A549 (cell line): Measurements from ENCODE around the gene SF3A1. TPM values are rescaled to one million over a fixed set of nuclear protein-coding genes. Genes with fewer than 3 reads are reported as not detected.

Source experiments
- ATAC-seq, 2 experiments: fragments of 200-7000 bp in 1 of 2; fragments of >200 bp in 1 of 2; cut with Nextera tagmentation in 1 of 2; cut with Tn5 transposase in 1 of 2; 3 replicates each; pipeline versions ENCODE4 v1.8.0 to v1.9.1; 2018 to 2020; ENCODE audit warnings: mild to moderate bottlenecking in 1 of 2, moderate library complexity in 1 of 2
- CTCF ChIA-PET: fragments of 300-600 bp; sonication (Branson Sonifier 250); formaldehyde crosslinking; extraction: SDS; loops from one replicate; lab custom pipeline; 2021; ENCODE audit warnings: antibody characterized with exemption, inconsistent platforms; lab: Yijun Ruan, JAX
- POLR2A ChIA-PET: fragments of 350-600 bp; formaldehyde crosslinking; extraction: SDS; loops from one replicate; lab custom pipeline; 2021; ENCODE audit warnings: antibody characterized with exemption, inconsistent platforms; lab: Yijun Ruan, JAX
- DNase-seq, 2 experiments: peaks; one replicate each; pipeline versions ENCODE4 v3.0.0 to v3.0.0-alpha.2; 2011 to 2016; ENCODE audit warnings: low read depth in 1 of 2, low spot score in 1 of 2
- FAIRE-seq: peaks from 2 replicates; lab custom pipeline; 2011; peaks lifted over from hg19 to GRCh38; lab: Jason Lieb, UNC
- H3K27ac ChIP-seq, 2 experiments: fragments of >200 bp; sonication (Bioruptor Twin); formaldehyde crosslinking; 3 replicates each; pipeline ENCODE4 v1.5.1; 2016 to 2017
- H3K4me1 ChIP-seq: fragments of >200 bp; sonication (Bioruptor Twin); formaldehyde crosslinking; 3 replicates; pipeline ENCODE4 v1.6.1; 2016
- H3K4me2 ChIP-seq: fragments of >200 bp; sonication (Bioruptor Twin); formaldehyde crosslinking; 3 replicates; pipeline ENCODE4 v1.6.1; 2016
- H3K4me3 ChIP-seq: fragments of >200 bp; sonication (Bioruptor Twin); formaldehyde crosslinking; 3 replicates; pipeline ENCODE4 v1.5.1; 2016
- H3K9me3 ChIP-seq: fragments of >200 bp; sonication (Bioruptor Twin); formaldehyde crosslinking; 3 replicates; pipeline ENCODE4 v1.6.1; 2016
- CHD4 ChIP-seq: fragments of 200-600 bp; sonication (generic); IDR thresholded peaks from 2 replicates; pipeline ENCODE4 v1.6.1; 2016; ENCODE audit warnings: antibody characterized with exemption, mild to moderate bottlenecking, borderline replicate concordance
- CTCF ChIP-seq: fragments of >200 bp; sonication (Bioruptor Twin); formaldehyde crosslinking; IDR thresholded peaks from 3 replicates; pipeline ENCODE4 v1.5.1; 2016
- E2F6 ChIP-seq: IDR thresholded peaks from 2 replicates; pipeline ENCODE4 v1.6.1; 2012; ENCODE audit warnings: low read depth, borderline replicate concordance
- EP300 ChIP-seq, 2 experiments: fragments of >200 bp; sonication (Bioruptor Twin); formaldehyde crosslinking; IDR thresholded peaks; 2 replicates in 1 of 2; 3 replicates in 1 of 2; pipeline ENCODE4 v1.6.1; 2016 to 2017
- FOSB ChIP-seq: fragments of 250-450 bp; sonication (Bioruptor Pico); IDR thresholded peaks from 2 replicates; pipeline ENCODE4 v1.5.0; 2020; ENCODE audit warnings: mild to moderate bottlenecking, moderate library complexity
- FOSL2 ChIP-seq, 2 experiments: fragments of 450-650 bp in 1 of 2; fragments of >200 bp in 1 of 2; sonication (Bioruptor Twin) in 1 of 2; formaldehyde crosslinking; IDR thresholded peaks; 2 replicates each; pipeline versions ENCODE4 v1.5.0 to v1.6.1; 2016 to 2020; ENCODE audit warnings: mild to moderate bottlenecking in 1 of 2, moderate library complexity in 1 of 2
- HES2 ChIP-seq: fragments of >200 bp; sonication (Bioruptor Twin); formaldehyde crosslinking; IDR thresholded peaks from 2 replicates; pipeline ENCODE4 v1.6.1; 2016
- HMGXB4 ChIP-seq: fragments of 250-450 bp; sonication (Bioruptor Pico); IDR thresholded peaks from 2 replicates; pipeline ENCODE4 v1.5.0; 2021; ENCODE audit warnings: mild to moderate bottlenecking, moderate library complexity, borderline replicate concordance
- HOXB13 ChIP-seq: fragments of 250-450 bp; sonication (Bioruptor Pico); IDR thresholded peaks from 2 replicates; pipeline ENCODE4 v1.5.0; 2020; ENCODE audit warnings: low read depth, mild to moderate bottlenecking, moderate library complexity
- HOXB5 ChIP-seq: fragments of 250-450 bp; sonication (Bioruptor Pico); IDR thresholded peaks from 2 replicates; pipeline ENCODE4 v1.5.0; 2020; ENCODE audit warnings: mild to moderate bottlenecking, moderate library complexity
- JUN ChIP-seq, 2 experiments: fragments of >200 bp; sonication (Bioruptor Twin); formaldehyde crosslinking; IDR thresholded peaks; 2 replicates in 1 of 2; 3 replicates in 1 of 2; pipeline ENCODE4 v1.6.1; 2016 to 2017
- JUNB ChIP-seq: fragments of >200 bp; sonication (Bioruptor Twin); formaldehyde crosslinking; IDR thresholded peaks from 2 replicates; pipeline ENCODE4 v1.6.1; 2016
- KDM1A ChIP-seq: fragments of 200-600 bp; sonication (generic); IDR thresholded peaks from 2 replicates; pipeline ENCODE4 v1.6.1; 2016; ENCODE audit warnings: low read depth, mild to moderate bottlenecking
- MYC ChIP-seq: IDR thresholded peaks from 2 replicates; pipeline ENCODE4 v1.6.1; 2012; ENCODE audit warnings: mild to moderate bottlenecking, inconsistent platforms, low read length, improper control_type of control experiment, borderline replicate concordance
- NFE2L2 ChIP-seq: fragments of 150-350 bp; conservative IDR thresholded peaks from 2 replicates; pipeline ENCODE4 v1.6.1; 2014; ENCODE audit warnings: low read length
- NPAS2 ChIP-seq: fragments of 250-450 bp; sonication (Bioruptor Pico); IDR thresholded peaks from 2 replicates; pipeline ENCODE4 v1.8.0; 2022; ENCODE audit warnings: mild to moderate bottlenecking, moderate library complexity, borderline replicate concordance
- PBX3 ChIP-seq: IDR thresholded peaks from 2 replicates; pipeline ENCODE4 v1.6.1; 2012
- POLR2AphosphoS2 ChIP-seq: conservative IDR thresholded peaks from 2 replicates; pipeline ENCODE4 v1.6.1; 2012; ENCODE audit warnings: low read length, improper control_type of control experiment, inconsistent platforms
- RAD21 ChIP-seq, 2 experiments: fragments of >200 bp in 1 of 2; sonication (Bioruptor Twin) in 1 of 2; formaldehyde crosslinking in 1 of 2; IDR thresholded peaks in 1 of 2; conservative IDR thresholded peaks in 1 of 2; 2 replicates in 1 of 2; 3 replicates in 1 of 2; pipeline ENCODE4 v1.6.1; 2012 to 2018; ENCODE audit warnings: inconsistent platforms in 1 of 2
- RCOR1 ChIP-seq: fragments of 150-350 bp; IDR thresholded peaks from 2 replicates; pipeline ENCODE4 v1.6.1; 2014; ENCODE audit warnings: antibody characterized with exemption, low read length, low read depth
- SMC3 ChIP-seq: fragments of >200 bp; sonication (Bioruptor Twin); formaldehyde crosslinking; IDR thresholded peaks from 3 replicates; pipeline ENCODE4 v1.6.1; 2018; ENCODE audit warnings: inconsistent platforms
- TFCP2L1 ChIP-seq: fragments of 250-450 bp; sonication (Bioruptor Pico); IDR thresholded peaks from 2 replicates; pipeline ENCODE4 v1.5.0; 2021; ENCODE audit warnings: mild to moderate bottlenecking
- WGBS: methylation state at CpG from one replicate; pipeline ENCODE4 v1.1.6; 2017; ENCODE audit errors: missing lambda C conversion rate; 5-methylcytosine and 5-hydroxymethylcytosine counted together
- polyA plus RNA-seq, 4 experiments: library from polyadenylated mRNA; depleted of rRNA in 3 of 4; stranded (reverse); fragments of >200 nt; fragmentation: RNase III in 1 of 4; extraction: RNeasy Plus Mini Kit Qiagen cat#74134 plus additional on column Dnase treatment in 1 of 4; gene quantifications; 2 replicates in 3 of 4; 3 replicates in 1 of 4; pipeline ENCODE4 v1.2.3, GENCODE V29; 2011 to 2017

Gene SF3A1
- polyA plus RNA-seq, 2 of the 4 experiments (the other 2 are of a cell fraction) = 47.0 to 57.9 TPM

- DNase-seq (no peak), ATAC-seq (no peak; a peak in 1 of 6 replicates), FAIRE-seq (no peak)
- POLR2A ChIA-PET = no interaction called here
- CTCF ChIA-PET = interaction anchor here (3.5 kb wide), 1 partner anchor 10 kb away, joined by 12 read pairs; no protein-coding TSS in a partner anchor
- 90% methylated on average over 5 of the region's 9 CpGs for WGBS
- no peak for TF ChIP-seq PBX3
- H3K27ac ChIP-seq = no peak overlapping the region
- no peak overlapping the region for H3K4me2 ChIP-seq
- no peak overlapping the region for H3K4me3 ChIP-seq
- H3K4me1 ChIP-seq = no peaks in the 10 kb centered on the region; the same call in 2 of the 3 replicates
- no peaks in the 10 kb centered on the region for H3K9me3 ChIP-seq
Measured at GRCh38 chr22:30297991-30298701, 58.5 kb downstream of the SF3A1 start.

- ChIA-PET CTCF (interaction anchor here (3.5 kb wide), 1 partner anchor 10 kb away, joined by 12 read pairs; no protein-coding TSS in a partner anchor), POLR2A (no interaction called here)
- H3K27ac ChIP-seq = no peak overlapping the region
Measured at GRCh38 chr22:30297276-30297990, 59.3 kb downstream of the SF3A1 start.

GRCh38 chr22:30296833-30297232 is 59.9 kb downstream of the SF3A1 start:
- no peaks in the 10 kb centered on the region for H3K4me1 ChIP-seq
- FAIRE-seq = no peak
- WGBS = 89% methylated on average over 3 of the region's 3 CpGs
- TF ChIP-seq E2F6 (no peak), KDM1A (no peak), CHD4 (no peak), RAD21 (conservative IDR thresholded peaks at IDR 0.05 in 1 of 2, IDR thresholded peaks at IDR 0.05 in 1 of 2) (no peak), JUN (IDR thresholded peaks at IDR 0.05) (no peak), HES2 (no peak), EP300 (IDR thresholded peaks at IDR 0.05) (no peak), SMC3 (no peak), PBX3 (no peak)

More at GRCh38 chr22:30297276-30297990, 59.3 kb downstream of the SF3A1 start:
- no peak for TF ChIP-seq TFCP2L1
- no peak for TF ChIP-seq HMGXB4 (CRISPR knock-in tag)
- no peak for TF ChIP-seq JUN (IDR thresholded peaks at IDR 0.05)
- no peak for TF ChIP-seq MYC
- TF ChIP-seq CTCF = no peak
- no peak for TF ChIP-seq EP300 (IDR thresholded peaks at IDR 0.05)
- TF ChIP-seq RAD21 (conservative IDR thresholded peaks at IDR 0.05 in 1 of 2, IDR thresholded peaks at IDR 0.05 in 1 of 2) = no peak
- TF ChIP-seq POLR2AphosphoS2 = no peak
- no peak for TF ChIP-seq HOXB5 (CRISPR knock-in tag)
- no peak for TF ChIP-seq FOSL2 (IDR thresholded peaks at IDR 0.05)
- no peak for TF ChIP-seq FOSL2 (CRISPR knock-in tag; IDR thresholded peaks at IDR 0.05)
- TF ChIP-seq HOXB13 (CRISPR knock-in tag) = no peak
- TF ChIP-seq FOSB = no peak
- no peak for TF ChIP-seq NPAS2 (CRISPR knock-in tag)
- no peak for TF ChIP-seq NFE2L2
- TF ChIP-seq RCOR1 = no peak
- TF ChIP-seq JUNB = no peak
- 92% methylated on average over 11 of the region's 11 CpGs for WGBS
- H3K4me2 ChIP-seq = no peak overlapping the region
- H3K4me1 ChIP-seq = no peaks in the 10 kb centered on the region; the same call in 2 of the 3 replicates
- FAIRE-seq (no peak), ATAC-seq (no peak), DNase-seq (no peak)
- no peak overlapping the region for H3K4me3 ChIP-seq
- H3K9me3 ChIP-seq = no peaks in the 10 kb centered on the region

More at GRCh38 chr22:30296833-30297232, 59.9 kb downstream of the SF3A1 start:
- Histone ChIP-seq H3K4me2 (no peak overlapping the region), H3K4me3 (no peak overlapping the region), H3K27ac (no peak overlapping the region), H3K9me3 (no peaks in the 10 kb centered on the region)
- ATAC-seq = no peak
- ChIA-PET CTCF (interaction anchor here (1.5 to 3.5 kb wide), 2 partner anchors 9 to 33 kb away, joined by 6 to 12 read pairs; no protein-coding TSS in a partner anchor), POLR2A (no interaction called here)
- no peak for DNase-seq
